Superior temporal gyrus (tissue), 1 donor: ENCODE results near the gene PARD6B.
A peak's percentile ranks its signal among the peaks of the same experiment; 100 is the strongest.
"Not testable (repeated sequence)": the region's sequence is repeated elsewhere in the genome, so short reads cannot be mapped to it uniquely, and the experiment has no call there.

Experiments
- DNase-seq: peaks from one replicate; pipeline ENCODE4 v3.0.0-alpha.2; 2016; ENCODE audit errors: extremely low spot score

PARD6B gene

DNA sequence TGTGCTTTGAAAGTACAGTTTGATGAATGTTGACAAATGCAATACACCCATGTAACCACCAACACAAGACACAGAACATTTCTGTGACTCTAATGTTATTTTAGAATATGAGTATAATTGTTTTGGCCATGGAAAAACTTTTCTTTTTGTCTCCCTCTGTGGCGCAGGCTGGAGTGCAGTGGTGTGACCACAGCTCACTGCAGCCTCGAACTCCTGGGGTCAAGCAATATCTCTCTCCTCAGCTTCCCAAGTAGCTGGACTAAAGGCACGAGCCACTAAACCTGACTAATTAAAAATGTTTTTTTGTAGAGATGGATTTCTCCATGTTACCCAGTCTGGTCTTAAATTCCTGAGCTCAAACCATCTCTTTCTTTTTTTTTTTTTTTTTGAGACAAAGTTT, 43.1 kb downstream of the PARD6B start:
- DNase-seq, result no peak

DNA sequence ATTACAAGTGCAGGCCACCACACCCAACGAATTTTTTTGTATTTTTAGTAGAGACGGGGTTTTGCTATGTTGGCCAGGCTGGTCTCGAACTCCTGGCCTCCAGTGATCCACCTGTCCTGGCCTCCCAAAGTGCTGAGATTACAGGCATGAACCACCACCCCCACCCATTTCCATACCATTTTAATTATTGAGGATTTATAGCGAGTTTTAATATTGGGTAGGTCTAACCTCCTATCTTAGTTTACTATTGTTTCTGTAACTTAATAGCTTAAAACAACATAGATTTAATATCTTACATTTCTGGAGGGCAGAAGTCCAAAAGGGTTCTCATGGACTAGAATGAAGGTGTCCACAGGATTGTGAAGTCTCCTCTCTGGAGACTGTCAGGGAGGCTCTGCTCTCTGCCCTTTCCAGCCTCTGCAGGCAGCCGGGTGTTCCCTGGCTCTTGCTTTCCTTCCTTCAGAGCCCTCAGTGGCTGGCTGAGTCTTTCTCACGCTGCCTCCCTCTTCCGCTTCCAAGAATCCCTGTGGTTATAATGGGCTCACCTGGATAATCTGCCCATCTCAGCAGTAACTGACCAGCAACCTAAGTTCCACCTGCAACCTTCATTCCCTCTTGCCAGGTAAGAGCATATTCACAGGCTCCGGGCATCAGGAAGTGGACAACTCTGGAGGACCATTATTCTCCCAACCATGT, 44.9 kb downstream of the PARD6B start:
- no peak for DNase-seq

GRCh38 chr20:50777373-50777772, 46.0 kb downstream of the PARD6B start:
- no peak for DNase-seq

DNA sequence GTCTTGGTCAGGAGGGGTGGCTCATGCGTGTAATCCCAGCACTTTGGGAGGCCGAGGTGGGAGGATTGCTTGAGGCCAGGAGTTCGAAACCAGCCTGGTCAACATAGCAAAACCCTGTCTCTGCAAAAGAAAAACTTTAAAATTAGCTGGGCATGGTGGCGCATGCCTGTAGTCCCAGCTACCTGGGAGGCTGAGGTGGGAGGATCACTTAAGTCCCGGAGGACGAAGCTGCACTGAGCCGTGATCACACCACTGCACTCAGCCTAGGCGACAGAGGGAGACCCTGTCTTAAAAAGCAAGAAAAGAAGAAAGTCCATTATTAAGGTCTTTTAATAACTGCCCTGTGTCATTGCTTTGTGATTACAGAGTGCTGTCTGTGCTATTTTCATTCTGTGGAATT, 47.6 kb downstream of the PARD6B start:
- DNase-seq, result not testable (repeated sequence)

DNA sequence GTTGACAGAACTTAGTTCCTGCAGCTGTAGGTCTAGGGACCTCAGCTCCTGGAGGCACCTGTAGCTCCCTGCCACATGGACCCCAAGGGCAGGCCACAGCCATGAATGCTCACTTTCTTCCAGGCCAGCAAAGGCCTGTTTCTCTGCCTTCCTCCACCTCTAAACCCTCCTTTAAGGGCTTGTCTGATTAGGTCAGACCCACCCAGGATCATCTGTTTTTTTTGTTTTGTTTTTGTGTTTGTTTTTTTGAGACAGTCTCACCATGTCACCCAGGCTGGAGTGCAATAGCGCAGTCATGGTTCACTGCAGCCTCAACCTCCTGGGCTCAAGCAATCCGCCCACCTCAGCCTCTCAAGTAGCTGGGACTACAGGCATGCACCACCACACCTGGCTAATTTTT, 52.0 kb downstream of the PARD6B start:
- no peak for DNase-seq

DNA sequence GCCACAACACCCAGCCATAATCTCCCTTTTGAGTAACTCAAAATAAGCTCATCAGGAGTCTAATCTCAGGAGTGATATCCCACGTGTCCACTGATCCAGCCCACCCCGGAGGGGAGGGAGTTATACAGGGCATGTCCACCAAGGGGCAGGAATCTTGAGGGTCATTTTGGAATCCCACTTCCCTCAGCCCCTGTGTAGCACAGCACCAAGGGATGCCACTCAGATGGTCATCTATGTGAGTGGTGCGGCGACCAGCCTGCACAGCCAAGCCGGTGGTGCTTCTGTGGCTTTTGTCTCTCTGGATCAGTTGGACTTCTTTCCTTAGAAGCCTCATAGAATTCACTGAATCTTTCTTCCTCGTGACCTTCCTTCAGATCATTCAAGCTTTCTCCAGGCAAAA, 52.5 kb downstream of the PARD6B start:
- DNase-seq, result no peak

GRCh38 chr20:50784464-50784863, 53.1 kb downstream of the PARD6B start:
- no peak for DNase-seq

- DNase-seq, result no peak
These were observed 55.3 kb downstream of the PARD6B start for GRCh38 chr20:50786703-50787102.

DNA sequence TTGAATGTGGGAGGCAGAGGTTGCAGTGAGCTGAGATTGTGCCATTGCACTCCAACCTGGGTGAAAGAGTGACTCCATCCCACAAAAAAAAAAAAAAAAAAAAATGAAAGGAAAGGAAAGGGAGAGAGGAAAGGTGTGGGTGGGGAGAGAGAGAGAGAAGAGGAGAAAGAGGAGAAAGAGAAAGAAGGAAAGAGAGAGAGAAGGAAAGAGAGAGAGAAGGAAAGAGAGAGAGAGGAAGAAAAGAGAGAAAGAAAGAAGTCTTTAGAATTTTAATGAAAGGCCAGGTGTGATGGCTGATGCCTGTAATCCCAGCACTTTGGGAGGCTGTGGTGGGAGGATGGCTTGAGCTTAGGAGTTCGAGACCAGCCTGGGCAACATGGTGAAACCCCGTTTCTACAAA, 55.8 kb downstream of the PARD6B start:
- no peak for DNase-seq

- DNase-seq, result peak; percentile 45
These were observed 56.9 kb downstream of the PARD6B start for GRCh38 chr20:50788045-50788991.

GRCh38 chr20:50789968-50790650, 58.7 kb downstream of the PARD6B start:
- no peak for DNase-seq

- peak; percentile 81 for DNase-seq
These were observed 59.4 kb downstream of the PARD6B start for GRCh38 chr20:50790651-50791277.

GRCh38 chr20:50792708-50793574, 61.6 kb downstream of the PARD6B start:
- no peak for DNase-seq

DNA sequence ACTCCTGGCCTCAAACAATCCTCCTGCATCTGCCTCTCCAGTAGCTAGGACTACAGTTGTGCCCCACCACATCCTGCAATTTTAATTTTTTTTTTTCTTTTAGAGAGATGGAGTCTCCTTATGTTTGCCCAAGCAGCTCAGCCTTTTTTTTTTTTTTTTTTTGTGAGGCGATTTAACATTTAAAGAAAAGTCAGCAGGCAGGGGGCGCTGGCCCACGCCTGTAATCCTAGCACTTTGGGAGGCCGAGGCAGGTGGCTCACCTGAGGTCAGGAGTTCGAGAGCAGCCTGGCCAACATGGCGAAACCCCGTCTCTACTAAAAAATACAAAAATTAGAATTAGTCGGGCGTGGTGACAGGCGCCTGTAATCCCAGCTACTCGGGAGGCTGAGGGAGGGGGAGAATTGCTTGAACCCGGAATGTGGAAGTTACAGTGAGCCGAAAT, 62.2 kb downstream of the PARD6B start:
- not testable (repeated sequence) for DNase-seq

DNA sequence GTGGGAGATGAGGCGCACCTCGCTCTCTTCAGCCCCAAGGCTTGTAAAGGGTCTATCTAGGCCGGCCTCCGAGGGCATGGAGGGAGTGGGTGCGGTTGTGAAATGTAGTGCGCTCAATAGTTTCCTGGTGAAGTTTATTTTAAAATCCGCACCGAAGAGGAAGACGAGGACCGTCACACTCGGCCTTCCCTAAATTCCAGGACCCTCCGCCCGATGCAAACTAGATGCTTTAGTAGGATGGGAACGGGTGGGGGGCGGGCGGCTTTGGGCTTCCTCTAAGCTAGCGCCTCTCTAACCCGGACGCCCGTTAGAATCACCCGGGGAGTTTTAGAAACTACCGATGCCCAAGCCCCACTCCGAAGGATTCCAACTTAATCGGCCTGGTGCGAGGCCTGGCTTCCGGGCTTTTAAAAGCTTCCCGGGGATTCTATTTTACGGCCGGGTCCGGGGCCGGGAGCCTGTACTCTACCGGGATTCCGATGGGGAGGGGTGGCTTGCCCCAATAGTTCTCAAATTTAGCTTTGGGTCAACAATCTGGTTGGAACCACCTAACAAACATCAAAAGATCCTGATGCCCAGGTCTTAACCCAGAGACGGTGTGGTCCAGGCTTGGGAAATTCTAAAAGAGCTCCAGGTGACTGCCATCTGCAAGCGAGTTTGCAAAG, 62.9 kb downstream of the PARD6B start:
- no peak for DNase-seq

- peak; percentile 78 for DNase-seq
These were observed 63.7 kb downstream of the PARD6B start, which contains the start of gene BCAS4 for GRCh38 chr20:50794846-50795634. Gene BCAS4 (plus strand): TSS chr20:50795061. CDS start chr20:50795084, 23 bp downstream.

DNA sequence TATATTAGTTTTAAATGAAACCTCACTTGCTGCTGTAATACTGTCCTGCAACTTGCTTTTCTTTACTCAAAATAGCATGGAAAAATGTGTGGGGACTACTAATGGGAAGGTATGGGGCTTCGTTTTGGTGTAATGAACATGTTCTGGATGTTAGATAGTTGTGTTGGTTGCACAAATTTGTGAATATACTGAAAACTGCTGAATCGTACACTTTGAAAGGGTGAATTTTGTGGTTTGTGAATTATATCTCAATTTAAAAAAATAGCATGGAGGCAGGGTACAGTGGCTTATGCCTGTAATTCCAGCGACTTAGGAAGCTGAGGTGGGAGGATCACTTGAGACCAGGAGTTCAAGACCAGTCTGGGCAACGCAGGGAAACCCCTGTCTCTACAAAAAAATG, 65.8 kb downstream of the PARD6B start:
- no peak for DNase-seq

GRCh38 chr20:50798650-50799049, 67.3 kb downstream of the PARD6B start:
- DNase-seq, result no peak

DNA sequence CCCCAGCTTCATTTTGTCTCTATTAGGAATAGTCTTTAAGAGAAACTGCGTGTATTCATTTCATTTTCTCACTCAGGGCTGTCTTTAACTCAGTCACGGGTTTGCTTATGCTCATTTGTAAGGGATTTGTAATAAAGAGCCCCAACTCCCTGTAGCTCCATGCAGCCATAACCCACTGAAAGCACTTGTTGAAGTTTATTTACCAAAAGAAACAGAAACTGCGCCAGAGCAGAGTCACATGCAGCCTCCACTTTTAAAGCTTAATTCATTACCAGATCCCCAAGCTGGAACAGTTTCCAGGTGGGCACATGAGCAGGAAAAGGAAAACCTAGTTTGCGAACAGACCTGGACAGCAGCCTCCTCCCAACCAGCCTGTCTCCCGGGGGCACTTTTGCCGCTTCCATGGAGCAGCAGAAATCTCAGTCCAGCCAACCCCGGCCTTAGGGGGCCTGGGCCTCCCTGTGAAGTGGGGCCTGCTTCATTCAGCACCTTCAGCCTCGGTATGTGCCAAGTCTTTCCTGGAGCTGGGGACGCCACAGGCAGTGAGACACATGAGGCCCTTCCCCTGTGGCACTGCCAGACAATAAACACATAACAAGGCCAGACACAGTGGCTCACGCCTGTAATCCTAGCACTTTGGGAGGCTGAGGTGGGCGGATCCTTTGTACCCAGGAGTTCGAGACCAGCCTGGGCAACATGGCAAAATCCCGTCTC, 68.0 kb downstream of the PARD6B start:
- DNase-seq, result no peak
